Stomach (tissue), 4 donors: ENCODE measurements around the gene PGLYRP2.

Source experiments
- EP300 ChIP-seq: sonication (generic); formaldehyde crosslinking; IDR thresholded peaks from one replicate; pipeline ENCODE4 v1.6.1; 2017; ENCODE audit warnings: antibody characterized with exemption
- POLR2A ChIP-seq, 4 donors: fragments of 450-650 bp; IDR thresholded peaks; one replicate each; pipeline ENCODE4 v1.6.1; 2016; ENCODE audit warnings: antibody characterized with exemption in 4 of 4, control low read depth in 2 of 4, mild to moderate bottlenecking in 1 of 4, moderate library complexity in 1 of 4
- POLR2AphosphoS5 ChIP-seq, 3 donors: sonication (generic); formaldehyde crosslinking; IDR thresholded peaks; one replicate each; pipeline ENCODE4 v1.6.1; 2016; ENCODE audit warnings: antibody characterized with exemption in 3 of 3
- TF ChIP-seq, protein P1 (sequence below), 7 experiments: fragments of 450-650 bp in 4 of 7; fragments of 200-600 bp in 3 of 7; sonication (generic) in 3 of 7; IDR thresholded peaks; one replicate each; pipeline ENCODE4 v1.5.1; 2016 to 2019; ENCODE audit warnings: antibody characterized with exemption in 7 of 7, control low read depth in 2 of 7, mild to moderate bottlenecking in 1 of 7

DNA sequence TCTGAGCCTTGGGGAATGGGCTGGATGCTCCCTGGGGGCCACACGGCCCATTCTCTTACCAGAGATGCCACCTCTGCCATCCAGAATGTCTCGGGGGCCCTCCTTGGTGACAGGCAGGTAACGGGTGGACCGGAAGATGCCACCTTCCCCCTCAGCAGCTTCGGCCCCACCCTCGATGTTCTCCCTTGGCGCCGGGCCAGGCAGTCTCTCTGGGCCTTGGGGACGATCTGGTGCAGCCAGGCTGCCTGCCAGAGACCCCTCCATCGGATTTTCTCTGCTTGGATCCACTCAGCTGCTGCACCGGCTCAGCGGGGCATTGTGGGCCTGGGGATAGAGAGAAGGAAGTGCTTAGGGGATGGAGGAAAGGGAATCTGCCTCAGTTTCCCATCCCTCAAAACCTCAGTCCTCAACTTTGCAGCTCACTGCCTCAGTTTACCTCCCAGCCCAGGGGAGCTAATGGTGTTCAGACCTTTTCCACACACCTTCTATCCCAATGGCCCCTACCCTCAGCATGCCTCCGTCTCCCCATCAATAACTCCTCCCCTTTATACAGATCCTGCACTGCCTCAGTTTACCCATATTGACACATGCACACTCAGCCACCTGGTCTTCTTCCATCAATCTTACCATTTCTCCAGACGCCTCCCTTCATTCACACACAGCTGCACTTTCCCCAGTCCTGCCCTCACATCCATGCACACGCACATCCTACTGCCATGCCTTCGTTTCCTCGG lies 31.1 kb downstream of the PGLYRP2 start:
- TF ChIP-seq, protein P1, sequence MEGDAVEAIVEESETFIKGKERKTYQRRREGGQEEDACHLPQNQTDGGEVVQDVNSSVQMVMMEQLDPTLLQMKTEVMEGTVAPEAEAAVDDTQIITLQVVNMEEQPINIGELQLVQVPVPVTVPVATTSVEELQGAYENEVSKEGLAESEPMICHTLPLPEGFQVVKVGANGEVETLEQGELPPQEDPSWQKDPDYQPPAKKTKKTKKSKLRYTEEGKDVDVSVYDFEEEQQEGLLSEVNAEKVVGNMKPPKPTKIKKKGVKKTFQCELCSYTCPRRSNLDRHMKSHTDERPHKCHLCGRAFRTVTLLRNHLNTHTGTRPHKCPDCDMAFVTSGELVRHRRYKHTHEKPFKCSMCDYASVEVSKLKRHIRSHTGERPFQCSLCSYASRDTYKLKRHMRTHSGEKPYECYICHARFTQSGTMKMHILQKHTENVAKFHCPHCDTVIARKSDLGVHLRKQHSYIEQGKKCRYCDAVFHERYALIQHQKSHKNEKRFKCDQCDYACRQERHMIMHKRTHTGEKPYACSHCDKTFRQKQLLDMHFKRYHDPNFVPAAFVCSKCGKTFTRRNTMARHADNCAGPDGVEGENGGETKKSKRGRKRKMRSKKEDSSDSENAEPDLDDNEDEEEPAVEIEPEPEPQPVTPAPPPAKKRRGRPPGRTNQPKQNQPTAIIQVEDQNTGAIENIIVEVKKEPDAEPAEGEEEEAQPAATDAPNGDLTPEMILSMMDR (IDR thresholded peaks at IDR 0.05): no peak
- TF ChIP-seq POLR2A (IDR thresholded peaks at IDR 0.05): no peak
- TF ChIP-seq POLR2AphosphoS5 (IDR thresholded peaks at IDR 0.05): no peak
- no peak for TF ChIP-seq EP300
